K562 (cell line): ENCODE data around the gene FAM24B. TPM values are rescaled to one million over a fixed set of nuclear protein-coding genes. Genes with fewer than 3 reads are reported as not detected.

Experiments used
- ATAC-seq: fragments of 200-7000 bp; cut with Tn5 transposase; 3 replicates; pipeline ENCODE4 v1.9.1; 2020; ENCODE audit warnings: moderate library complexity
- BruUV-seq: library from RNA; stranded (reverse); fragments of 400-500 nt; replicated peaks from 2 replicates; lab custom pipeline; 2021; lab: Mats Ljungman, UMichigan
- CTCF ChIA-PET: fragments of 300-600 bp; formaldehyde crosslinking; extraction: SDS; loops from one replicate; lab custom pipeline; 2021; ENCODE audit warnings: low intra/inter-chr PET ratio; lab: Yijun Ruan, JAX
- POLR2A ChIA-PET: fragments of 300-600, 350-650 bp; sonication (Branson Sonifier 250); formaldehyde crosslinking; extraction: SDS; loops from one replicate; lab custom pipeline; 2021; ENCODE audit warnings: antibody characterized with exemption, inconsistent platforms; lab: Yijun Ruan, JAX
- DNase-seq, 4 experiments: peaks; one replicate each; pipeline versions ENCODE4 v3.0.0 to v3.0.0-alpha.2; 2011 to 2018; ENCODE audit warnings: low spot score in 3 of 4, mixed read lengths in 3 of 4; ENCODE audit errors: extremely low read depth in 1 of 4
- FAIRE-seq: peaks from 2 replicates; lab custom pipeline; 2011; peaks lifted over from hg19 to GRCh38; lab: Jason Lieb, UNC
- H2AFZ ChIP-seq: 2 replicates; pipeline ENCODE4 v1.6.0; 2011; ENCODE audit warnings: low read depth, low read length, control low read depth, inconsistent platforms
- H3K27ac ChIP-seq: fragments of 200-600 bp; 3 replicates; pipeline ENCODE4 v1.8.0; 2011; ENCODE audit warnings: low read depth, mild to moderate bottlenecking, control low read depth, inconsistent platforms, low read length, moderate library complexity, mixed read lengths; ENCODE audit errors: extremely low read depth
- H3K27me3 ChIP-seq, 2 experiments: fragments of 300-600 bp in 1 of 2; 2 replicates in 1 of 2; 3 replicates in 1 of 2; pipeline versions ENCODE4 v1.6.0 to v1.8.0; 2011; ENCODE audit warnings: inconsistent platforms in 2 of 2, low read length in 2 of 2, mild to moderate bottlenecking in 1 of 2, mixed read lengths in 1 of 2, moderate library complexity in 1 of 2; ENCODE audit not compliant: control insufficient read depth in 2 of 2, insufficient read depth in 2 of 2
- H3K36me3 ChIP-seq: fragments of 300-600 bp; 3 replicates; pipeline ENCODE4 v1.8.0; 2011; ENCODE audit warnings: mild to moderate bottlenecking, low read length, inconsistent platforms; ENCODE audit not compliant: control insufficient read depth, insufficient read depth
- H3K4me1 ChIP-seq, 2 experiments: fragments of 200-600 bp in 1 of 2; replicated peaks in 1 of 2; 2 replicates in 1 of 2; 3 replicates in 1 of 2; pipeline versions ENCODE4 v1.5.1 to v1.8.0; 2011; ENCODE audit warnings: inconsistent platforms in 2 of 2, low read length in 2 of 2, mild to moderate bottlenecking in 1 of 2, mixed read lengths in 1 of 2, moderate library complexity in 1 of 2; ENCODE audit not compliant: control insufficient read depth in 2 of 2, insufficient read depth in 2 of 2
- H3K4me2 ChIP-seq: 2 replicates; pipeline ENCODE4 v1.6.1; 2011; ENCODE audit warnings: low read length, control low read depth, inconsistent platforms, mixed read lengths; ENCODE audit not compliant: insufficient read depth
- H3K4me3 ChIP-seq: fragments of 200-600 bp; sonication (generic), shearing (Covaris generic); 2 replicates; pipeline ENCODE4 v1.5.1; 2016; ENCODE audit warnings: control low read depth, inconsistent platforms
- H3K79me2 ChIP-seq: fragments of 200-600 bp; 3 replicates; pipeline ENCODE4 v1.8.0; 2011; ENCODE audit warnings: low read length, inconsistent platforms; ENCODE audit not compliant: control insufficient read depth, insufficient read depth
- H3K9ac ChIP-seq, 2 experiments: 2 replicates each; pipeline versions ENCODE4 v1.6.0 to v1.6.1; 2011; ENCODE audit warnings: low read depth in 2 of 2, low read length in 2 of 2, control low read depth in 1 of 2, inconsistent platforms in 1 of 2, mild to moderate bottlenecking in 1 of 2, mixed read lengths in 1 of 2; ENCODE audit not compliant: insufficient read depth in 1 of 2
- H3K9me1 ChIP-seq: one replicate; pipeline ENCODE4 v1.6.0; 2011; ENCODE audit warnings: inconsistent platforms, mild to moderate bottlenecking, low read length, moderate library complexity; ENCODE audit not compliant: control insufficient read depth, insufficient read depth
- H3K9me3 ChIP-seq: replicated peaks from 2 replicates; pipeline ENCODE4 v1.5.1; 2011; ENCODE audit warnings: low read depth, low read length, inconsistent platforms; ENCODE audit not compliant: control insufficient read depth, insufficient read depth
- H4K20me1 ChIP-seq: replicated peaks from 2 replicates; pipeline ENCODE4 v1.6.1; 2011; ENCODE audit warnings: low read length, inconsistent platforms, mixed read lengths; ENCODE audit not compliant: control insufficient read depth, insufficient read depth
- GABPA ChIP-seq: fragments of 200-800 bp; sonication (Bioruptor generic); conservative IDR thresholded peaks from 2 replicates; pipeline ENCODE4 v1.6.1; 2016; ENCODE audit warnings: low read depth, missing genetic modification characterization, missing compliant biosample characterization
- IRF2 ChIP-seq: sonication (generic); formaldehyde crosslinking; IDR thresholded peaks from 2 replicates; pipeline ENCODE4 v1.8.1; 2022; ENCODE audit warnings: mild to moderate bottlenecking, missing genetic modification reagents
- KDM2B ChIP-seq: fragments of 250-450 bp; sonication (Bioruptor Pico); IDR thresholded peaks from 2 replicates; pipeline ENCODE4 v1.8.0; 2021; ENCODE audit warnings: mild to moderate bottlenecking, moderate library complexity
- NR2C1 ChIP-seq, 2 experiments: fragments of 450-650 bp; IDR thresholded peaks; 2 replicates each; pipeline ENCODE4 v1.6.1; 2017; ENCODE audit warnings: mild to moderate bottlenecking in 2 of 2, antibody characterized with exemption in 1 of 2, inconsistent platforms in 1 of 2, missing compliant biosample characterization in 1 of 2, missing genetic modification characterization in 1 of 2
- NR2C2 ChIP-seq, 2 experiments: fragments of 200-800 bp in 1 of 2; sonication (Bioruptor generic) in 1 of 2; sonication (generic) in 1 of 2; formaldehyde crosslinking in 1 of 2; IDR thresholded peaks; 2 replicates each; pipeline versions ENCODE4 v1.6.1 to v1.8.0; 2016 to 2022; ENCODE audit warnings: mild to moderate bottlenecking in 1 of 2, missing compliant biosample characterization in 1 of 2, missing genetic modification characterization in 1 of 2, missing genetic modification reagents in 1 of 2
- PCBP2 ChIP-seq: fragments of 200-400 bp; formaldehyde crosslinking; IDR thresholded peaks from 2 replicates; pipeline ENCODE4 v1.6.1; 2018; ENCODE audit warnings: low read length, low read depth, mild to moderate bottlenecking, moderate library complexity; ENCODE audit not compliant: poor library complexity, severe bottlenecking
- PHB2 ChIP-seq: fragments of 450-650 bp; IDR thresholded peaks from 2 replicates; pipeline ENCODE4 v1.6.1; 2017; ENCODE audit warnings: low read depth
- TEAD1 ChIP-seq, 2 experiments: fragments of 450-650 bp in 1 of 2; sonication (generic) in 1 of 2; formaldehyde crosslinking; IDR thresholded peaks; 2 replicates each; pipeline versions ENCODE4 v1.4.0 to v1.8.0; 2020 to 2022; ENCODE audit warnings: mild to moderate bottlenecking in 2 of 2, missing genetic modification reagents in 1 of 2
- WHSC1 ChIP-seq: IDR thresholded peaks from one replicate; pipeline ENCODE4 v1.6.1; 2012; ENCODE audit warnings: low read length, control low read depth, inconsistent platforms
- ZBTB40 ChIP-seq, 2 experiments: fragments of 450-650 bp in 1 of 2; sonication (generic) in 1 of 2; formaldehyde crosslinking in 1 of 2; IDR thresholded peaks; 2 replicates each; pipeline versions ENCODE4 v1.7.1 to v1.9.0; 2016 to 2022; ENCODE audit warnings: inconsistent platforms in 1 of 2, mild to moderate bottlenecking in 1 of 2, missing genetic modification reagents in 1 of 2
- WGBS: fragments of 100-300 bp; shearing (Covaris generic); methylation state at CpG from one replicate; pipeline ENCODE4 v1.1.6; 2016; ENCODE audit warnings: low coverage, mixed read lengths; ENCODE audit not compliant: insufficient coverage; ENCODE audit errors: missing lambda C conversion rate; 5-methylcytosine and 5-hydroxymethylcytosine counted together
- in situ Hi-C: fragments of 300-500 bp; cut with MboI; formaldehyde crosslinking; loops from 4 replicates; pipeline ENCODE4 v1.15.0; 2018; ENCODE audit warnings: inconsistent platforms, mixed read lengths
- intact Hi-C: fragments of 100-400 bp; cut with micrococcal nuclease; formaldehyde crosslinking; loops from 2 replicates; pipeline ENCODE4 v1.14.2; 2022
- polyA plus RNA-seq, 8 experiments: library from polyadenylated mRNA; depleted of rRNA in 4 of 8; stranded (reverse) in 5 of 8; unstranded in 3 of 8; fragments of >200 nt; fragmentation: Nextera tagmentation in 2 of 8; fragmentation: Illumina TruSeq in 1 of 8; extraction: Ambion mirVana in 2 of 8; extraction: Trizol in 1 of 8; gene quantifications; 2 replicates each; pipeline versions ENCODE4 v1.2.1 to v1.2.3, GENCODE V29; 2011 to 2014; ENCODE audit warnings: inconsistent platforms in 1 of 8, missing spikeins in 1 of 8
- total RNA-seq, 7 experiments: library from RNA; depleted of rRNA in 6 of 7; stranded (reverse); fragments of >200 nt in 6 of 7; fragmentation: Illumina TruSeq in 2 of 7; extraction: Trizol in 2 of 7; gene quantifications; 2 replicates each; pipeline versions ENCODE4 v1.2.1 to v1.2.3, GENCODE V29; 2011 to 2021; ENCODE audit warnings: low replicate concordance in 1 of 7

FAM24B gene
- total and polyA plus RNA-seq, 9 of the 15 experiments (the other 6 are each of a cell fraction or from before 2014, with no cell fraction given): 6.0 to 19.6 (median 9.2) TPM

- no peak for ATAC-seq
- in situ Hi-C loops: no loop called here
- WGBS: 0% methylated on average over 3 of the region's 5 CpGs
Measured at GRCh38 chr10:122815458-122815857, 63.9 kb downstream of the FAM24B start.

More at GRCh38 chr10:122815458-122815857, 63.9 kb downstream of the FAM24B start:
- Histone ChIP-seq H3K4me3 (no peak overlapping the region), H3K4me1 (peaks cover 0 to 5% of the 10 kb centered on the region in 2 experiments; a peak in 2 of 5 replicates), H3K9me3 (no peaks in the 10 kb centered on the region), H4K20me1 (no peaks in the 10 kb centered on the region), H3K27me3 (peaks cover 0 to 10% of the 10 kb centered on the region in 2 experiments; a peak in 2 of 5 replicates), H3K79me2 (no peaks in the 10 kb centered on the region), H3K27ac (no peak overlapping the region), H3K9ac (no peak overlapping the region), H2AFZ (no peak overlapping the region), H3K4me2 (no peak overlapping the region; the same call in 1 of the 2 replicates)
- FAIRE-seq: no peak
- no TSS peak for BruUV-seq
- no peak for TF ChIP-seq PHB2
- no peak for TF ChIP-seq WHSC1
- no peak for TF ChIP-seq NR2C2 (CRISPR knock-in tag; IDR thresholded peaks at IDR 0.05)
- peak; percentile 71 for TF ChIP-seq NR2C2 (tag; IDR thresholded peaks at IDR 0.05)
- no peak for TF ChIP-seq IRF2 (CRISPR knock-in tag)
- TF ChIP-seq KDM2B: no peak
- peak; percentile 47; the same call in 1 of the 2 replicates for TF ChIP-seq GABPA
- no peak for TF ChIP-seq PCBP2
- TF ChIP-seq TEAD1 (CRISPR knock-in tag; IDR thresholded peaks at IDR 0.05): no peak
- peak; percentile 76 for TF ChIP-seq NR2C1 (IDR thresholded peaks at IDR 0.05)
- TF ChIP-seq NR2C1 (tag; IDR thresholded peaks at IDR 0.05): peak; percentile 85
- TF ChIP-seq ZBTB40 (IDR thresholded peaks at IDR 0.05): peak; percentile 56; the same call in 1 of the 2 replicates
- TF ChIP-seq ZBTB40 (CRISPR knock-in tag; IDR thresholded peaks at IDR 0.05): no peak
- TF ChIP-seq, all 486 proteins: peak for 4
- Histone ChIP-seq H3K9me1 (no peaks in the 10 kb centered on the region), H3K36me3 (no peaks in the 10 kb centered on the region)
- no peak for DNase-seq
- CTCF ChIA-PET: no interaction called here
- intact Hi-C loops: no loop called here
- POLR2A ChIA-PET: no interaction called here
